B cell (primary cell): ENCODE data around the gene SLC25A26. TPM values are rescaled to one million over a fixed set of nuclear protein-coding genes. Genes with fewer than 3 reads are reported as not detected.

Experiments used
- ATAC-seq: fragments of 200-7000 bp; cut with Tn5 transposase; one replicate; pipeline ENCODE4 v1.10.0; 2021; ENCODE audit warnings: low read depth, mild to moderate bottlenecking, moderate number of reproducible peaks, moderate library complexity
- CTCF ChIA-PET: fragments of 350-600 bp; sonication (Branson Sonifier 250); formaldehyde crosslinking; loops from one replicate; lab custom pipeline; 2021; ENCODE audit warnings: antibody characterized with exemption, inconsistent platforms; lab: Charles Lee
- POLR2A ChIA-PET: fragments of 350-600 bp; sonication (Branson Sonifier 250); formaldehyde crosslinking; loops from one replicate; lab custom pipeline; 2021; ENCODE audit warnings: antibody characterized with exemption; lab: Charles Lee
- DNase-seq: peaks from one replicate; pipeline ENCODE4 v3.0.0; 2013
- H2AFZ ChIP-seq: 2 replicates; pipeline ENCODE4 v1.6.1; 2012; ENCODE audit warnings: mild to moderate bottlenecking, low read depth, low read length; ENCODE audit not compliant: insufficient read depth, poor library complexity, severe bottlenecking
- H3K27ac ChIP-seq, 2 donors: 1 replicate in 1 of 2; 2 replicates in 1 of 2; pipeline ENCODE4 v1.5.1; 2012 to 2013; ENCODE audit warnings: low read length in 2 of 2, mild to moderate bottlenecking in 2 of 2, moderate library complexity in 1 of 2
- H3K27me3 ChIP-seq, 4 experiments: fragments of 200-600 bp in 1 of 4; sonication (generic) in 1 of 4; replicated peaks in 1 of 4; 1 replicate in 2 of 4; 2 replicates in 2 of 4; pipeline versions ENCODE4 v1.6.1 to v1.7.0; 2013 to 2016; ENCODE audit warnings: low read length in 3 of 4, mild to moderate bottlenecking in 2 of 4, mixed read lengths in 1 of 4, moderate library complexity in 1 of 4; ENCODE audit not compliant: insufficient read depth in 4 of 4, control insufficient read depth in 3 of 4; ENCODE audit errors: control extremely low read depth in 1 of 4
- H3K36me3 ChIP-seq, 2 experiments: replicated peaks in 1 of 2; 1 replicate in 1 of 2; 2 replicates in 1 of 2; pipeline versions ENCODE4 v1.6.1 to v1.7.1; 2013; ENCODE audit warnings: low read length in 1 of 2; ENCODE audit not compliant: insufficient read depth in 2 of 2, control insufficient read depth in 1 of 2; ENCODE audit errors: control extremely low read depth in 1 of 2, extremely low read depth in 1 of 2
- H3K4me1 ChIP-seq, 2 donors: fragments of 200-600 bp in 1 of 2; sonication (generic) in 1 of 2; 1 replicate in 1 of 2; 2 replicates in 1 of 2; pipeline versions ENCODE4 v1.5.1 to v1.6.1; 2013 to 2017; ENCODE audit warnings: low read length in 2 of 2; ENCODE audit not compliant: control insufficient read depth in 2 of 2, insufficient read depth in 2 of 2
- H3K4me2 ChIP-seq: replicated peaks from 2 replicates; pipeline ENCODE3; 2012; ENCODE audit warnings: mild to moderate bottlenecking, low read depth, low read length; ENCODE audit not compliant: poor library complexity, severe bottlenecking
- H3K4me3 ChIP-seq, 5 experiments: fragments of 200-600 bp in 1 of 5; sonication (generic) in 1 of 5; 1 replicate in 3 of 5; 2 replicates in 2 of 5; pipeline versions ENCODE4 v1.5.1 to v1.7.0; 2011 to 2016; ENCODE audit warnings: low read length in 4 of 5, mild to moderate bottlenecking in 4 of 5, low read depth in 2 of 5, control low read depth in 1 of 5, moderate library complexity in 1 of 5; ENCODE audit not compliant: insufficient read depth in 1 of 5; ENCODE audit errors: control extremely low read depth in 1 of 5, extremely low read depth in 1 of 5
- H3K79me2 ChIP-seq: fragments of 200-600 bp; sonication (generic); one replicate; pipeline ENCODE4 v1.6.0; 2016; ENCODE audit warnings: low read length; ENCODE audit not compliant: control insufficient read depth, insufficient read depth
- H3K9ac ChIP-seq: fragments of 200-600 bp; sonication (generic); 2 replicates; pipeline ENCODE4 v1.6.1; 2017; ENCODE audit warnings: mild to moderate bottlenecking, low read length, moderate library complexity
- H3K9me3 ChIP-seq, 3 donors: one replicate each; pipeline versions ENCODE4 v1.6.1 to v1.7.1; 2013; ENCODE audit warnings: low read length in 2 of 3; ENCODE audit not compliant: control insufficient read depth in 2 of 3, insufficient read depth in 1 of 3; ENCODE audit errors: control extremely low read depth in 1 of 3
- H4K20me1 ChIP-seq: 2 replicates; pipeline ENCODE4 v1.6.0; 2012; ENCODE audit warnings: mild to moderate bottlenecking, low read length; ENCODE audit not compliant: insufficient read depth, control insufficient read depth, poor library complexity, severe bottlenecking
- H3K27ac Mint-ChIP-seq: one replicate; pipeline ENCODE4 v1.8.0; 2021; ENCODE audit warnings: mixed read lengths
- H3K27me3 Mint-ChIP-seq: one replicate; pipeline ENCODE4 v1.8.0; 2021; ENCODE audit warnings: mixed read lengths
- H3K4me1 Mint-ChIP-seq: one replicate; pipeline ENCODE4 v1.8.0; 2021; ENCODE audit warnings: mixed read lengths
- H3K4me3 Mint-ChIP-seq: one replicate; pipeline ENCODE4 v1.8.0; 2021; ENCODE audit warnings: mixed read lengths
- H3K9me3 Mint-ChIP-seq: one replicate; pipeline ENCODE4 v1.8.0; 2022; ENCODE audit warnings: mixed read lengths; ENCODE audit not compliant: insufficient read depth
- EZH2 ChIP-seq: IDR thresholded peaks from 2 replicates; pipeline ENCODE4 v1.6.1; 2012; ENCODE audit warnings: borderline replicate concordance, low read depth, mild to moderate bottlenecking, moderate library complexity, low read length; ENCODE audit not compliant: insufficient read depth, poor library complexity, severe bottlenecking
- WGBS: methylation state at CpG from one replicate; pipeline ENCODE4 v1.1.5; 2013; ENCODE audit warnings: missing lambda C conversion rate; ENCODE audit not compliant: insufficient coverage; 5-methylcytosine and 5-hydroxymethylcytosine counted together
- intact Hi-C: fragments of 100-400 bp; cut with micrococcal nuclease; formaldehyde crosslinking; loops from one replicate; pipeline ENCODE4 v1.10.0; 2022
- polyA plus RNA-seq: library from polyadenylated mRNA; depleted of rRNA; stranded (reverse); fragments of >200 nt; gene quantifications from 2 replicates; pipeline ENCODE4 v1.2.3, GENCODE V29; 2012
- total RNA-seq, 2 donors: library from RNA; stranded (reverse); fragments of 120-200 nt in 1 of 2; gene quantifications; 1 replicate in 1 of 2; 2 replicates in 1 of 2; pipeline versions ENCODE4 v1.2.3 to v1.2.4, GENCODE V29; 2013 to 2022
- TF ChIP-seq, protein P1 (sequence below): fragments of 200-600 bp; IDR thresholded peaks from one replicate; pipeline ENCODE4 v1.8.0; 2022; ENCODE audit warnings: antibody characterized with exemption, mild to moderate bottlenecking

The SLC25A26 gene
- total and polyA plus RNA-seq, 2 donors (not counting 1 experiment from before 2014, with no cell fraction given): 22.3 to 23.8 TPM

GRCh38 chr3:66338927-66339326 is 118.1 kb downstream of the SLC25A26 start:
- Histone ChIP-seq H3K27me3 (no peaks in the 10 kb centered on the region), H3K4me1 (no peaks in the 10 kb centered on the region), H3K9ac (no peak overlapping the region), H4K20me1 (no peaks in the 10 kb centered on the region), H3K27ac (no peak overlapping the region), H3K79me2 (peaks cover 3% of the 10 kb centered on the region), H3K9me3 (no peaks in the 10 kb centered on the region), H3K4me3 (no peak overlapping the region), H3K36me3 (no peaks in the 10 kb centered on the region), H3K4me2 (no peak overlapping the region), H2AFZ (no peak overlapping the region)
- TF ChIP-seq EZH2: no peak
- TF ChIP-seq, protein P1, sequence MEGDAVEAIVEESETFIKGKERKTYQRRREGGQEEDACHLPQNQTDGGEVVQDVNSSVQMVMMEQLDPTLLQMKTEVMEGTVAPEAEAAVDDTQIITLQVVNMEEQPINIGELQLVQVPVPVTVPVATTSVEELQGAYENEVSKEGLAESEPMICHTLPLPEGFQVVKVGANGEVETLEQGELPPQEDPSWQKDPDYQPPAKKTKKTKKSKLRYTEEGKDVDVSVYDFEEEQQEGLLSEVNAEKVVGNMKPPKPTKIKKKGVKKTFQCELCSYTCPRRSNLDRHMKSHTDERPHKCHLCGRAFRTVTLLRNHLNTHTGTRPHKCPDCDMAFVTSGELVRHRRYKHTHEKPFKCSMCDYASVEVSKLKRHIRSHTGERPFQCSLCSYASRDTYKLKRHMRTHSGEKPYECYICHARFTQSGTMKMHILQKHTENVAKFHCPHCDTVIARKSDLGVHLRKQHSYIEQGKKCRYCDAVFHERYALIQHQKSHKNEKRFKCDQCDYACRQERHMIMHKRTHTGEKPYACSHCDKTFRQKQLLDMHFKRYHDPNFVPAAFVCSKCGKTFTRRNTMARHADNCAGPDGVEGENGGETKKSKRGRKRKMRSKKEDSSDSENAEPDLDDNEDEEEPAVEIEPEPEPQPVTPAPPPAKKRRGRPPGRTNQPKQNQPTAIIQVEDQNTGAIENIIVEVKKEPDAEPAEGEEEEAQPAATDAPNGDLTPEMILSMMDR: no peak
- POLR2A ChIA-PET: no interaction called here
- no peak for ATAC-seq
- no peak for DNase-seq
- no peak overlapping the region for H3K4me3 Mint-ChIP-seq
- no peaks in the 10 kb centered on the region for H3K9me3 Mint-ChIP-seq
- no peak overlapping the region for H3K27ac Mint-ChIP-seq
- intact Hi-C loops: loop anchor here (5.0 kb wide), 1 partner anchor 53 kb away; no protein-coding TSS in a partner anchor
- whole genome bisulfite sequencing: 100% methylated on average over 1 of the region's 3 CpGs
- peaks cover 11% of the 10 kb centered on the region for H3K4me1 Mint-ChIP-seq
- CTCF ChIA-PET: no interaction called here
- no peaks in the 10 kb centered on the region for H3K27me3 Mint-ChIP-seq

- Histone ChIP-seq H3K4me1 (no peaks in the 10 kb centered on the region), H3K4me3 (no peak overlapping the region), H2AFZ (no peak overlapping the region), H3K36me3 (peaks cover 2 to 10% of the 10 kb centered on the region in 2 experiments), H3K27ac (no peak overlapping the region), H3K9me3 (peaks cover 0 to 3% (median 0%) of the 10 kb centered on the region in 3 donors), H4K20me1 (no peaks in the 10 kb centered on the region), H3K4me2 (no peak overlapping the region), H3K27me3 (no peaks in the 10 kb centered on the region), H3K9ac (no peak overlapping the region), H3K79me2 (peaks cover 3% of the 10 kb centered on the region)
- CTCF ChIA-PET: interaction anchor here (1.1 kb wide), 1 partner anchor 66 kb away, joined by 3 read pairs; no protein-coding TSS in a partner anchor
- H3K27me3 Mint-ChIP-seq: no peaks in the 10 kb centered on the region
- POLR2A ChIA-PET: no interaction called here
- ATAC-seq (no peak), DNase-seq (no peak)
- no peaks in the 10 kb centered on the region for H3K9me3 Mint-ChIP-seq
- no peak overlapping the region for H3K27ac Mint-ChIP-seq
- 97% methylated on average over 6 of the region's 8 CpGs for WGBS
- intact Hi-C loops: no loop called here
- peaks cover 3% of the 10 kb centered on the region for H3K4me1 Mint-ChIP-seq
- no peak for TF ChIP-seq EZH2
- TF ChIP-seq, protein P1: no peak
- no peak overlapping the region for H3K4me3 Mint-ChIP-seq
Measured at GRCh38 chr3:66342717-66343356, 122.0 kb downstream of the SLC25A26 start.
